Measurements from ENCODE around the gene PIM3. TPM values are rescaled to one million over a fixed set of nuclear protein-coding genes. Genes with fewer than 3 reads are reported as not detected.

Gene PIM3
- total RNA-seq, 1 donor from 2014 or later: 31.0 TPM

- no peaks in the 10 kb centered on the region for H3K9me3 Mint-ChIP-seq
- H3K4me3 Mint-ChIP-seq: peak overlapping the region; percentile 76
- no peak for DNase-seq (ENCODE audit: low read depth, low spot score)
- no peak for TF ChIP-seq CTCF (conservative IDR thresholded peaks at IDR 0.05)
- no peaks in the 10 kb centered on the region for H3K27me3 Mint-ChIP-seq (ENCODE audit: low read depth)
- peaks cover 6% of the 10 kb centered on the region for H3K4me1 Mint-ChIP-seq
- H3K36me3 Mint-ChIP-seq (ENCODE audit: low read depth): no peaks in the 10 kb centered on the region
- no peak overlapping the region for H3K27ac Mint-ChIP-seq (ENCODE audit: unreplicated experiment)
These were observed 2.1 kb upstream of the PIM3 start for GRCh38 chr22:49958366-49958921.

GRCh38 chr22:49958931-49959781, 1.4 kb upstream of the PIM3 start:
- no peaks in the 10 kb centered on the region for H3K27me3 Mint-ChIP-seq (ENCODE audit: low read depth)
- no peak for DNase-seq (ENCODE audit: low read depth, low spot score)
- peak overlapping the region; percentile 76 for H3K4me3 Mint-ChIP-seq
- no peaks in the 10 kb centered on the region for H3K9me3 Mint-ChIP-seq
- H3K27ac Mint-ChIP-seq (ENCODE audit: unreplicated experiment): no peak overlapping the region
- H3K36me3 Mint-ChIP-seq (ENCODE audit: low read depth): no peaks in the 10 kb centered on the region
- TF ChIP-seq CTCF (conservative IDR thresholded peaks at IDR 0.05): no peak
- H3K4me1 Mint-ChIP-seq: peaks cover 6% of the 10 kb centered on the region

GRCh38 chr22:49959782-49960158, 802 bp upstream of the PIM3 start:
- Mint-ChIP-seq H3K4me1 (peaks cover 6% of the 10 kb centered on the region), H3K27me3 (ENCODE audit: low read depth) (no peaks in the 10 kb centered on the region), H3K9me3 (no peaks in the 10 kb centered on the region), H3K27ac (ENCODE audit: unreplicated experiment) (no peak overlapping the region), H3K4me3 (peak overlapping the region; percentile 76), H3K36me3 (ENCODE audit: low read depth) (no peaks in the 10 kb centered on the region)
- no peak for TF ChIP-seq CTCF (conservative IDR thresholded peaks at IDR 0.05)
- DNase-seq (ENCODE audit: low read depth, low spot score): no peak

- Mint-ChIP-seq H3K9me3 (no peaks in the 10 kb centered on the region), H3K27me3 (ENCODE audit: low read depth) (no peaks in the 10 kb centered on the region), H3K4me1 (peaks cover 6% of the 10 kb centered on the region), H3K36me3 (ENCODE audit: low read depth) (no peaks in the 10 kb centered on the region), H3K27ac (ENCODE audit: unreplicated experiment) (no peak overlapping the region), H3K4me3 (peak overlapping the region; percentile 88)
- DNase-seq (ENCODE audit: low read depth, low spot score): no peak
- no peak for TF ChIP-seq CTCF (conservative IDR thresholded peaks at IDR 0.05)
These were observed 531 bp downstream of the PIM3 start for GRCh38 chr22:49961005-49961600.

GRCh38 chr22:49961601-49962011, 1.0 kb downstream of the PIM3 start:
- no peaks in the 10 kb centered on the region for H3K27me3 Mint-ChIP-seq (ENCODE audit: low read depth)
- peak overlapping the region; percentile 88 for H3K4me3 Mint-ChIP-seq
- no peaks in the 10 kb centered on the region for H3K36me3 Mint-ChIP-seq (ENCODE audit: low read depth)
- TF ChIP-seq CTCF (conservative IDR thresholded peaks at IDR 0.05): no peak
- no peak for DNase-seq (ENCODE audit: low read depth, low spot score)
- H3K4me1 Mint-ChIP-seq: peaks cover 6% of the 10 kb centered on the region
- no peaks in the 10 kb centered on the region for H3K9me3 Mint-ChIP-seq
- H3K27ac Mint-ChIP-seq (ENCODE audit: unreplicated experiment): no peak overlapping the region
